Fibroblast of gingiva (primary cell): ENCODE measurements around the gene PRELID3B.
"Not testable (repeated sequence)": the region's sequence is repeated elsewhere in the genome, so short reads cannot be mapped to it uniquely, and the experiment has no call there.

Experiments used
- DNase-seq: peaks from one replicate; pipeline ENCODE4 v3.0.0-alpha.2; 2011; ENCODE audit warnings: low read depth

The PRELID3B gene

DNA sequence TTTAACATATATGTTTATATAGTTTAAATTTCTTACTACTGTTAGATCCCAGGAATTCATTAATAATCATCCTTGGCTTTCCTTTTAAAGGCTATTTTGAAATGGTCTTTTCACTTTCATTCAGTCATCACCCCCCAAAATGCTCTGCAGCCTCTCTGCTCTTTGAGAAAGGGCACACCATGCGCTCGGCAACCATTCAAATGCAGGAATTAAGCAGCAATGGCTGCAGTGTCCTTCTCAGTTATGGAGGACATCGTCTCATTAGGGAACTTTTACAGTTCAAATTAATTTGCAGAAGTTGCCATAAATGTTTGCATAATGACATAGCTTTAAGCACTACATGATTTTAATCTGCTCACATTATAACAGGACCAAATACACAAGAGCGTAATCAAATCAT is 17.1 kb downstream of the PRELID3B start:
- no peak for DNase-seq

DNA sequence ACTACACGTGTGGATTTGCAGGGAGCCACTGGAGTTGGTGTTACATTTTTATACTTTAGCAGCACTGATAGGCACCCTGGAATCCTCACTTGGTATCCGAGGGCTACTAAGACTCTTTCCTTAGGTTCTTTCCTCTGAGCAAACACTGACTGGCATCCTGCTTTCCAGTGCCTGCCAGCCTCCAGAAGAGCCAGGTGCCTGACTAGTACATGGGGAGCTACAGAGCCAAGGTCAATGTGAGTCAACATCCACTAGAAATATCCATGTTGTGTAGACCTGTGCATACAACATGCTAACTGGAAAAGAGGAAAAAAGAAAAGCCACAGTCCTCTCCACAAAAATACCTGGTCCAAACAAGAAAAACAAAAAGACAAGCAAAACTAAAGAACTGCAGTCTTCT is 17.5 kb downstream of the PRELID3B start:
- no peak for DNase-seq

GRCh38 chr20:59024111-59024530 is 18.5 kb downstream of the PRELID3B start:
- no peak for DNase-seq

GRCh38 chr20:59023616-59024015 is 19.0 kb downstream of the PRELID3B start:
- DNase-seq, result no peak

- no peak for DNase-seq
These were observed 19.8 kb downstream of the PRELID3B start for GRCh38 chr20:59022754-59023153.

DNA sequence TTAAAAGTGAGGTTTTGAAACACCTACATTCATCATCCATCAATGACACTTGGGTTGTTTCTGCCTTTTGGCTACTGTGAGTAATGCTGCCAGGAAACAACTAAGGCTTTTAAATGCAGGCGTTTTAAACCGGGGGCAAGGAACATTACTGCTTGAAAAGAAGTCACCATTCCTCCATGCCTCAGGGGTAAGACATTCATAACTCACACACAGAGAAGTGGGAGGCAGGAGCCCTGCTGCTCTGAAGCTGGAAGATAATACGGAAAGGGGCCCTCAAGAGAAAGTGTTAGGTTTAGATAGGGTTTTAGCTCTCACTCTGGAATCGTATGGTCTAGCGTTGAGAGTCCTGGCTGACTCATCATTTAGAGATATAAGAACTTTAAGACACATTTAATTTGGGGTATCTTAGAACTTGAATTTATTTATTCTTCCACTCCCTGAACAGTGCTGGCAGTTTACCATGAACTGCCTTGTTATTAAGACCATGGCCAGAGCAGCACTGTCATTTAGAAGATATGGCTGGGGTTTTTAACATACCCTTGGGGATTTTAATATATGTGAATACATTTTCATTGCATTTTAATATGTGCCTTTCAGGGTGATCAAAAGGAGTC is 21.5 kb downstream of the PRELID3B start:
- no peak for DNase-seq

DNA sequence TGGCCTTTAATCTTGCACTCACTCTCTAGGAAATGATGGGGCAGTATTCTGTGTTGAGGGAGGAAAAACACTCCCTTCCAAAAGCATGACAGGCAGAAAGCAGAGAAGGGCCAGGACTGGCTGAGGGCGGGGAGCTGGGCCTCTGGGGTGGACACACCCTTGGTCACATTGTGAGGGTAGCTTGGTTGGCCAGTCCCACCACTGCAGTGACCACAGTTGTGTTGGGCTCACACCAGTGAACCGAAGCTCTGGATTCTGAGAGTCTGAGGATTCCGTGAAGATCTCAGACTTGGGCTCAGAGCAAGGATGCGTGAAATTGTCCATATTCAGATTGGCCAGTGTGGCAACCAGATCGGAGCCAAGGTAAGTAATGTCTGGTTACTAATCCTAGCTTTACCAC is 23.4 kb downstream of the PRELID3B start, which contains the start of gene TUBB1:
TUBB1 (plus strand) TSS at position 213 of the 400 bp plus-strand sequence; CDS start at position 307, 94 bp downstream.
- no peak for DNase-seq

DNA sequence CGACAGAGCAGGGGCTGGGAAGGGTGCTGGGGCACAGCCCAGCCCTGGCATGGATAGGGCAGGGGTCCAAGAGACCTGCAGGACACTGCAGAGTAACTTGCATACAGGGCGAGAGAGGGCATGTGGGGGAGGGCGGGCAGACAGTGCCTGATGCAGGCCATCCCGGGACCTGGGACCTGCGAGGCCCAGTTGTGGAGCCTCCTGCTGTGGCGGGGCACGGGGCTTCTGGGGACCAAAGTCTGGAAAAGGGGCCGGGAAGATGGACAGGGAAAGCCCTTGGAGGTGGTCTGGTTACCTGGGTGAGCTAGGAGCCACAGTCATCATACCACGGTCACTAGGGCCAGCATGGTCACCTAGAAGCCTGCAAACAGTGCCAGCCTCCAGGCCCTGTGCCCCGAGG is 23.8 kb downstream of the PRELID3B start:
- no peak for DNase-seq

GRCh38 chr20:59017493-59018231 is 24.9 kb downstream of the PRELID3B start:
- DNase-seq, result no peak

DNA sequence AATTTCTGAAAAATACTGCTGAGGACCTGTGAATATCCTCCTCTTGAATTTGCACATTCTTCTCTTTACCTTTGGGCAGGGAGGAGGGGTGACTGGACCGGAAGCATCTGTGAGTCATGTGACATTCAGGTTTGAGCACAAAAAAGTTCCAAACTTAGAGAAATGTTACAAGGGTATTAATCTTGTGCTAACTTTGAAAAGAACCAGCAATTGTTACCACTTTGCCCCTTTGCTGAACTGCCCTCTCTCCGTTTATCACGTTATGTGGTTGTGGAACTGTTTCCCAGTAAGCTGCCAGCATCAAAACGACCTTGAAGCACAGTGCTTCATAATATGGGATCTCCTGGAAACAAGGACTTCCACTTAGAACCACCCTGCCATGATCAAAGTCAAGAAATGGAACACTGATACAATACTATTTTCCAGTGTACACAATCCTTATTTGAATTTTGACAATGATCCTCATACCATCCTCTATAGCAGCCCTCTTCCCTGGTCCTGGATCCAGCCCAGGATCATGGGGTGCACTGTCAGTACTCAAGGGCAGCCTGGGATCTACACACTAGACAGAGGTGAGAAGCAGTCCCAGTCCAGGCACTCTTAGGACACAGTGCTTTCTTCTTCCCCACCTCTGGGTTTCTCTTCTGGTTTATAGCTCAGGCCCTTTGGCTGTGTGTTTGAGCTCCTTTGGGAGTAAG is 25.6 kb downstream of the PRELID3B start:
- DNase-seq, result no peak

- no peak for DNase-seq
These were observed 26.5 kb downstream of the PRELID3B start for GRCh38 chr20:59015812-59016711.

DNA sequence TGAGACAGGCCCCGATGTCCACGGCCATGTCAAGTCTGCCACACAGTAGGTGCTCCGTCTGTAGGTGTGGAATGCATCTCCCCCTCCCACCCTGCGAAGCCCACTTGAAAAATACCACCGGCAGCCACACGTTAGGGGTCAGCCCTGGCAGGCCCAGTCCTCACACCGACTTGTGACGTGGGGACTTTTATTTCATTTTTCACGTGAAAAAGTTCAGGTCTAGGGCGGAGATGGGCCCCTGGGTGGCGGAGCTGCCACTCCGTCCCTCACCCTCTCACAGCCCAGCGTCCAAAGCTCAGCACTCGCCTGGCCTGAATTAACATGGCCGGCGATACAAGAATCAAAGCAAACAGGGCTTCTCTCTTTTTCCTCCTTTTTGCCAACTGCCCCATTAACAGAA is 27.2 kb downstream of the PRELID3B start:
- DNase-seq, result no peak

- DNase-seq, result no peak
These were observed 27.8 kb downstream of the PRELID3B start for GRCh38 chr20:59014680-59015389.

- DNase-seq, result no peak
These were observed 28.5 kb downstream of the PRELID3B start for GRCh38 chr20:59013959-59014608.

GRCh38 chr20:59013031-59013951 is 29.3 kb downstream of the PRELID3B start:
- DNase-seq, result no peak

DNA sequence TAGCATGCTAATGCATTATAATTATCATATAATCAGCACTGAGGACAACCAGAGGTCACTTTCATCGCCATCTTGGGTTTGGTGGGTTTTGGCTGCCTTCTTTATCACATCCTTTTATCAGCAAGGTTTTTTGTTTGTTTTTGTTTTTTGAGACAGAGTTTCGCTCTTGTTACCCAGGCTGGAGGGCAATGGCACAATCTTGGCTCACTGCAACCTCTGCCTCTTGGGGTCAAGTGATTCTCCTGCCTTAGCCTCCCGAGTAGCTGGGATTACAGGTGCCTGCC is 30.8 kb downstream of the PRELID3B start:
- not testable (repeated sequence) for DNase-seq

DNA sequence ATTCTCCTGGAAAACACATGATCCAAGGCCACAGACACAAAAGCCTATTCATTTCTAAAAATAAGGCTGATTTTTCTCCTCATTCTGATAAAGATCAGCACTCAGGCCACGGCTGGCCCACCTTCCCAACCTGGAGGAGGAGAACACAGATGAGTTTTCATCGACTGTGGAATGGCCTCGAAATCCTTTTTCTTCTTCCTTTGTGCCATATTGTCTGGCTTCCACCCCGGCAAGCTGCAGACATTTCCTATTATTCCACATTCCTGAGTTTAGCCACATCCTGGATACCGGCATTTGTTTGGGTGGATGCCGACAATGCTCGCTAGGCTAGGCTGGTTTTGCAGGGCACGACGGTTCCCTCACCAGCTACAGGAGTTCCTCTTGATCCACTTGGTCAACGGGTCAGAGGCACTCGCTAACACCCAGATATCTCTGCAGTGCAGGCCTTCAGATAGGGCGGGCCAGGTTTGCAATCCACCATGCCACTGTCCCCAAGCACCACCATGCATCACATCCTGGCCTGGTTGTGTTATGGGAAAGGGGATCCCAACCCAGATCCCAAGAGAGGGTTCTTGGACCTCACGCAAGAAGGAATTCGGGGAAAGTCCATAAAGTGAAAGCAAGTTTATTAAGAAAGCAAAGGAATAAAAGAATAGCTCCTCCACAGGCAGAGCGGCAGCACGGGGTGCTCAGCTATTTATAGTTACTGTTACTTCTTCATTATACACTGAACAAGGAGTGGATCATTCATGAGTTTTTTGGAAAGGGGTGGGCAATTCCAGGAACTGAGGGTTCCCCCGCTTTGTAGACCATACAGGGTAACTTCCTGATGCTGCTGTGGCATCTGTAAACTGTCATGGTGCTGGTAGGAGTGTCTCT is 31.4 kb downstream of the PRELID3B start:
- DNase-seq, result peak; percentile 86

DNA sequence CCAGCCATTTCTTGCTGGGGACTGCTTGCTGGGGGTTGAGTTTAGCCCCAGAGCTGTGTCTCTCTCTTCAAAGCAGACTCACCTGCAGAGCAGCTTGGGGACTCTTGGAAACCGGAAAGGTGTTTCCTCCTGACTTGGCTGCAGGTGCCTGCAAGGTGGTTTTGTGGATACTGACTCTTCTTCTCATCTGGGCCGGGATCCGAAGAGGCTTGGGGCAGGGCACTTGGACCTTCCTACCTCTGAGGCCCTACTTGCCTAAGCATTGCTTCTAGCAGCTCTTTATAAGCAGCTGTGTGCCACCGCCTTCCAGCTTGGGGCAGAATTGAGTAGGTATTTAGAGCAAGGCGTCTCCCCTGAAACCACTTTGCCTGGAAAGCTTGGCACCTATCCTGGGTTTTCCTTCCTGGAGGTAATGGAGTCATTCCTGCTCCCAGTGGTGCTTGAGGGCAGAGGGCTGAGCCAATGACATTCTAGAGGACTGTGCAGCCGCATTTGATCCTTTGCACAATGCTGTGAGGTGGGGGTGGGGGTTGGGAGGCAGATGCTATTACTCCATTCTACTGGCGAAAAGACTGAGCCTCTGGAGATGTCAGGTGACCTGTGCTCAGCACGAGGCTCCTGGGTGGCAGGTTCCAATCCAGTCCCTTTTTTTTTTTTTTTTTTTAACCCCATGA is 32.1 kb downstream of the PRELID3B start:
- no peak for DNase-seq
